Suprapubic skin (tissue), 4 donors: ENCODE measurements around the gene ADGRB3.

Experiments
- POLR2A ChIP-seq, 2 donors: fragments of 450-650 bp; IDR thresholded peaks; one replicate each; pipeline ENCODE4 v1.6.1; 2017; ENCODE audit warnings: antibody characterized with exemption in 2 of 2, mild to moderate bottlenecking in 2 of 2, moderate library complexity in 2 of 2
- POLR2AphosphoS5 ChIP-seq, 3 donors: sonication (generic); formaldehyde crosslinking; IDR thresholded peaks; one replicate each; pipeline ENCODE4 v1.6.1; 2017; ENCODE audit warnings: antibody characterized with exemption in 3 of 3
- TF ChIP-seq, protein P1 (sequence below), 2 donors: fragments of 200-600 bp in 1 of 2; fragments of 450-650 bp in 1 of 2; sonication (generic) in 1 of 2; IDR thresholded peaks; one replicate each; pipeline ENCODE4 v1.5.1; 2016 to 2019; ENCODE audit warnings: antibody characterized with exemption in 2 of 2, mild to moderate bottlenecking in 1 of 2, moderate library complexity in 1 of 2

GRCh38 chr6:68880050-68880813, 245.2 kb downstream of the ADGRB3 start:
- TF ChIP-seq, protein P1, sequence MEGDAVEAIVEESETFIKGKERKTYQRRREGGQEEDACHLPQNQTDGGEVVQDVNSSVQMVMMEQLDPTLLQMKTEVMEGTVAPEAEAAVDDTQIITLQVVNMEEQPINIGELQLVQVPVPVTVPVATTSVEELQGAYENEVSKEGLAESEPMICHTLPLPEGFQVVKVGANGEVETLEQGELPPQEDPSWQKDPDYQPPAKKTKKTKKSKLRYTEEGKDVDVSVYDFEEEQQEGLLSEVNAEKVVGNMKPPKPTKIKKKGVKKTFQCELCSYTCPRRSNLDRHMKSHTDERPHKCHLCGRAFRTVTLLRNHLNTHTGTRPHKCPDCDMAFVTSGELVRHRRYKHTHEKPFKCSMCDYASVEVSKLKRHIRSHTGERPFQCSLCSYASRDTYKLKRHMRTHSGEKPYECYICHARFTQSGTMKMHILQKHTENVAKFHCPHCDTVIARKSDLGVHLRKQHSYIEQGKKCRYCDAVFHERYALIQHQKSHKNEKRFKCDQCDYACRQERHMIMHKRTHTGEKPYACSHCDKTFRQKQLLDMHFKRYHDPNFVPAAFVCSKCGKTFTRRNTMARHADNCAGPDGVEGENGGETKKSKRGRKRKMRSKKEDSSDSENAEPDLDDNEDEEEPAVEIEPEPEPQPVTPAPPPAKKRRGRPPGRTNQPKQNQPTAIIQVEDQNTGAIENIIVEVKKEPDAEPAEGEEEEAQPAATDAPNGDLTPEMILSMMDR (IDR thresholded peaks at IDR 0.05), result no peak
- TF ChIP-seq POLR2AphosphoS5 (IDR thresholded peaks at IDR 0.05), result no peak
- no peak for TF ChIP-seq POLR2A (IDR thresholded peaks at IDR 0.05)
